Activated gamma-delta T cell (primary cell): Measurements from ENCODE around the gene LRPAP1.

Experiments
- DNase-seq: peaks from one replicate; lab custom pipeline; 2025; lab: John Stamatoyannopoulos, UW

LRPAP1 gene

DNA sequence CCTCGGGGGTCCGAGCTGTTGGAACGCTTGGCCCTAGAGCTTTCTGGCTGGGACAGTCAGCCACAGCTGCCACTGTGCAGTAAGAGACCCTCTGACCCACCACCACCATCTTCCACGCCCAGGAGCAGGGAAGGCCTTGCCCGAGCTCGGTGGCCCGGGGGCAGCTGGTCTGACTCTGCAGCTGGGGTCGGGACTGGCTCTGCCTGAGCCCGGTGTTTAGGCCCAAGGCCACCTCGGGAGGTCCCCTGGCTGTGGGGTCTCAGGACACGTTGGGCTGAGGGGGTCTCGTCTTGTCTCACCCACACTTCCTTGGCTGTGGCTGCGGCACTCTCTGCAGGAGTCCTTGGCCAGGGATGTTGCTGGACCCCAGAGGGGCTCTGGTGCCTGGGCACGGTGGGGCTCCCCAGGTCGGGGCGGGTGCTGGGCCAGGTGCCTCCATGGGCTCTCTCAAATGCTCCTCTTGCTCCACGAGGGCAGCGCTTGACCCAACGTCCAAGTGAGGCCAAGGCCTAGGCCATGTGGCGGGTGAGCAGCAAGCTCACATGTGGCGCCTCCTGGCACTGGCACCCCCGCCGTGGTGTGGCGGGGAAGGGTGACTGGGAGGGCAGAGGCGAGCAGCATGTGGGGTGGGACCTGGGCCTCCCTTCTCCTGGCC, 46.2 kb downstream of the LRPAP1 start:
- no peak for DNase-seq

DNA sequence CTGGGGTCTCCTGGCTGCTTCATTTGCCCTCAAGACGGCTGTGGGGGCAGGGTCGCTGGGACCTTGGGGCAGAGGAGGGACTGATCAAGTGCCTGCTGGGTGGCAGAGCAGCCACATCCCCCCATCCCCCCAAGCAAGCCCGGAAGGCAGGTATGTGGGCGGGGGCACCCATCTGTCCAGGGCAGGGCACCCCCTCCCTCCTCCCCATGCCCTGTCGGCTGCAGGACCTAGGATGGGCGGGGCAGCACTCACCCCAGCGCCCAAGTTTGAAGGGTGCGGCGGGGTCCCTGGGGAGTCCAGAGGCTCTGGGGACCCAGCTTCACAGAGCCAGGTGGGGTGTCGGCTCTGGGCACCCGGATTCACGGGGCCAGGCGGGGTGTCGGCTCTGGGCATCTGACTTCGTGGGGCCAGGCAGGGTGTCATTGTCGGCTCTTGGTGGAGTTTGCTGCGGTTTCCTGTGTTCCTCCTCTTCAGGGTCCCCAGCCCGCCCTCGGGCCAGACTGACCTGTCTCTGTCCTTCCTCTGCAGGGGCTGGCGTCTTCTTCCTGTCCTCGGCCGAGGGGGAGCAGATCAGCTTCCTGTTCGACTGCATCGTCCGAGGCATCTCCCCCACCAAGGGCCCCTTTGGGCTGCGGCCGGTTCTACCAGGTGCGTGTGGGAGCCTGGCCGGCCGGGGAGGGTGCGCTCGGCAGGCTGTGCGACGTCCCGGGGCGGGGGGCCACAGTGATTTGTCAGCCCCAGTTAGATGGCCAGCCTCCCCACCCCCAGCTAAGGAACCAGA, 47.0 kb downstream of the LRPAP1 start:
- DNase-seq, result no peak

DNA sequence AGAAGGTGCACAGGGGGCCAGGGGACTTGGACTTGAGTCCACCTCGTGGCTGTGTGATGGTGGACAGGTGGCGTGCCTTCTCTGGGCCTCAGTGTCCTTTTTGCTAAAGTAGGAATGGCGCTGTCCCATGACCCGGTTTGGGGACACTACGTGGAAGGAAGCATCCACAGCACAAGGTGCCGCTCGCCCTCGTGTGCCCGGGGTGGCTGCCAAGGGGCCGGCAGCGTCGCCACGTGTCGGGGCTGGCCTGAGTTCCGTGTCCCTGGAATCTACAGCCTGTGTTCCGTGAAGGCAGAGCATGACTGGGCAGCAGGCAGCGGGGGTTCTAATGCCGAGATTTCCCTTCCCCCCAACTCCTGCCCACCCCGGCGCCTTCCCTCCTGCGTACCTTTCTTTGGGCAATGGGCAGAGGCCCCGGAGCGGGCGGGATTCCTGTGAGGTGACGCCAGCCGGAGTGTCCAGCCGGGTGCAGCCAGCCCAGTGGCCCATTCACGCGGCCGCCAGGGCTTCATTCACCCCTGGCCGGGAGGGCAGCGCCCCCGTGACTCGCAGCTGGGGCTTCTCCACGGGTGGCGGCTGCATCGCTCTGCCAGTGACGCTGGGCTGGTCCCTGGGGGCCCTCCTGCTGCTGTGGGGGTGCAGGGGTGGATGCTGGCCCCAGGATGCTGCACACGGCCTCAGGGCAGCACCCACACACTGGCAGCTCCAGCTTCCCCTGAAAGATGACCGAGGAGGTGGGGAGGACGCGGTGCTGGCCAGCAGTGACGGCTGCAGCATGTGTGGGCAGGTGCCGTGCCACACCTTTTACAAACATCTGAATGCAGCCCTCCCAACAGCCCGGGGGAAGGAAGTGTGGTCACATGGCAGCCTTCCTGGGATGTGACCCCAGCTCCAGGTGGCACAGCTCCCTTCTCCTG, 47.9 kb downstream of the LRPAP1 start:
- no peak for DNase-seq

DNA sequence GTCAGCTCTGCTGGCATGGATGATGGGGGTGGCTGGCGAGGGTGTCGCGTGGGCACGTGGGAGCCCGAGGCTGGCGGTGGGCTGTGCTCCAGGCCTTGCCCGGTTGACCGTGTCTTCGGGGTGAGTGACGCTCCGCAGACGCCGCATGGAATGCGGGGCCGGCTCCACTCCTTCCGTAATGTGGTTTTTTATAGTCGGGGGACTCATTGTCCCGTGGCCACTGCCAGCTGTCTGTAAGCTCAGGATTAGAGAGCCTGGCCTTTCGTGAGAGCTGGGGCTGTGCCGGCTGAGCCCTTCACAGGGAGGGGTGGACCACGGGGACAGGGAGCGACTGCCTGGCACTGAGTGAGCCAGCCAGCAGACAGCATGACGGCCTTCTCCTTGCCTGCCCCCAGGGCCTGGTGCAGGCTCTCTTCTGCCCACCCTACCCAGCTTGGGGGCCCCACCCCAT, 48.7 kb downstream of the LRPAP1 start:
- no peak for DNase-seq

DNA sequence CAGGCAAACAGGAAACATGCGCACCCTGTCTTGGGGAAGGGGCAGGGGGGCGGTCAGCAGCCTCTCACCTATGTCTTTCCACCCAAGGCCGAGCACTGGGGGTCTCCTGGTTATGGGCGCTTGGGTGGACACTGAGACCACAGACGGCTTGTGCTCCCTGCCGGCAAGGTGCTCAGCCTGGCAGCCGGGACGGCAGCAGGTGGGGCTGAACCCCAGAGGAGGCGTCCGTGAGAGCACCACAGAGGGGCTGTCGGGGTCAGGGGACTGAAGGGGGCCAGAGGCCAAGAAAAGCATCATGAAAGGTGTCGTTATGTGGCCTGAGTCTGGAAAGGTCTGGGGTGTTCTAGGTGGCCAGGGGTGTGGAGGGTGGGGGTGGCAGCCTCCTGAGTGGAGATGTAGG, 49.5 kb downstream of the LRPAP1 start:
- no peak for DNase-seq

DNA sequence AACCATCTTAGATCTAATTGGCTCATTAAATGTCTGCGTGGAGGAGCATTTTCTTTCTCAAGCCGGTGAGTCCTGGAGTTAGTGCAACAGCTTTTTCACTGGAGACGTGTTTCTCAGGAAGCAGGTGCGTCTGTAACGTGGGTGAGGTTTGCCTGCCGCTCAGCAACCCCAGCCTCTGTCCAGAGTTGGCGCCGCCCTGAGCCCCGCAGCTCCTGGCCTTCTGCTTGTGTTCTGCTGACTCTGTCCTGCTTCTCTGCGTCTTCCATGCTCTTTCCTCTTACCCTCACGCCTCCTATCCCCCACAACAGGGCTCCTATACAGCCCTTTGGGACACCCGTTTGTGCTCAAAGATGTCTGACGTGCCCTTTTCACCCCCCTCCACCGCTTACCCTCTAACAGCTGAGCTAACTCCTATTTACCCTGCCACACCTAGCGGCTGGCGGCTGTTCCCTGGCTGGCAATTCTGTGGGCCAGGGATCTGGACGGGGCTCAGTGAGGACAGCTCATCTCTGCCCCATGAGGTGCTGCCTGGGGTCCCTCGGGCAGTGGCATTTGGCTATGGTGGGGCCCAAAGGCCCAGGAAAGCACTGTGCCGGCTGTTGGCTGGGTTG, 50.3 kb downstream of the LRPAP1 start:
- no peak for DNase-seq

DNA sequence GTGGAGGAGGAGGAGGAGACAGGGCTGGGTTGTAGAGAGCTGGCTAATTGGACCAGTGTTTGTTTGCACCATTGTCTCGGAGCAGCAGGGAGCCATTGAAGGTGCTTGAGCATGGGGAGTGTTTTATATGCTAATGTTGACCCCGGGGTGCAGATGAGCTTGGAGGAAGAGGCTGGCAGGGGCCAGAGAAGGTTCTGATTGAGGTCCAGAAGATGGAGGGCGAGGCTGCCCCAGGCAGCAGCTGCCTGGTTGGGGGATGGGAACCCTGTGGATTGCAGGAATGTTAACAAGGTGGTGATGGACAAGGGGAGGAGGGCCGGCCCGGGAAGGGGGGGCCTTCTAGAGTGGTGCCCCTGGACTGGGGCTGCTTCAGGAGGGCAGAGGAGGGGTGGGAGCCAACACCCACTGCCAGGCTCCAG, 51.1 kb downstream of the LRPAP1 start:
- DNase-seq, result no peak

DNA sequence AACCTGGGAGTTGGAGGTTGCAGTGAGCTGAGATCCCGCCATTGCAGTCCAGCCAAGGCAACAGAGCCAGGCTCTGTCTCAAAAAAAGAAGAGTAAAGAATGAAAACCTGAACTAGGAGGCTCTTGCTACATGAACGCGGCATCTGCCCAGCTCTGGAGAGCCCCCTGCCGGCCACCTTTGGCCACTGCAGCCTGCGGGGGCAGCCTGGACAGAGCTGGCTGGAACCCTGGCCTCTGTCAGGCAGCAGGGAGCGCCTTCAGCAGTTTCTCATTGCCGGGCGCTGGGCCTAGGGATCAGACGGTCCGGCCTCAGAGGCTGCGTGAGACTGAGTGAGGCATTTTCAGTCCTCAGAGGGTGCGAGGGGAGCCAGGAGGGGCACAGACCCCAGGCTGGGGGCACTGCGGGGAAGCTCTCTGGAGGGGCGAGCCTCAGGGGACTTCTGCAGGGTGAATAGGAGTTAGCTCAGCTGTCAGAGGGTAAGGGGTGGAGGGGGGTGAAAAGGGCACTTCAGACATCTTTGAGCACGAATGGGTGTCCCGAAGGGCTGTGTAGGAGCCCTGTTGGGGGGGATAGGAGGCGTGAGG, 51.6 kb downstream of the LRPAP1 start:
- peak; percentile 44 for DNase-seq

DNA sequence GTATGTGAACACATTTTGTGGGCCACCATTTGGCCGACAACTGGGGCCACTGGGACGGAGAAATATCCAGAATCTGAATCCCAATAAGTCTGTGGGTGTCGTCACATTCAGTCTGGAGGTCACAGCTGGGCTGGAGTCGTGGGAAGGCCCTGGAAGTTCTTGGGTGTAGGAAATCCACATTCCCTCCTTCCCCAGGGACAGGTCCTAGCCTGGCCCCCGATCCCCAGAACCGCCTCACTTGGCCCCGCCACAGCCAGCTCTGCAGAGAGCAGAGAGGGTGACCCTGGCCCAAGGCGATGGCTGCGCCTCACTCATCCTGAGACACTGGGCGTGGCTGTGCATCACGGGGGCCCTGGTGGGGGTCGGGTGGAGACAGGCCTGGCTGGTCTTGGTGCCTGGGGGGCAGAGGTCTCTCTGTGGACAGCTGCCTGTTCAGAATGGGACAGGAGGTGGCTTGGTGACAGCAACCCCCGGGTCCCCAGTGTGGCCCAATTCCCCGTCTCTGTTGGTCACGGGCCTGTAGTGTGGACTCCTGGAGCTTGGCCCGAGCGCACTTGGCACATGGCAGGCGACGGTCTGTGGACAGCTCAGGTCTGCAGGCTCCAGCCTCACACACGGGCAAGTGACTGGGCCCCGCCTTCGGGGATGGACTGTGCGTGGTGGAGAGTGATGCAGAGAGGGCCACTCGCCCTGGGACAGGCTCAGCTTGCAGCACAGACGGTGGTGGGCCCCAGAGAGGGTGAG, 52.7 kb downstream of the LRPAP1 start:
- no peak for DNase-seq

DNA sequence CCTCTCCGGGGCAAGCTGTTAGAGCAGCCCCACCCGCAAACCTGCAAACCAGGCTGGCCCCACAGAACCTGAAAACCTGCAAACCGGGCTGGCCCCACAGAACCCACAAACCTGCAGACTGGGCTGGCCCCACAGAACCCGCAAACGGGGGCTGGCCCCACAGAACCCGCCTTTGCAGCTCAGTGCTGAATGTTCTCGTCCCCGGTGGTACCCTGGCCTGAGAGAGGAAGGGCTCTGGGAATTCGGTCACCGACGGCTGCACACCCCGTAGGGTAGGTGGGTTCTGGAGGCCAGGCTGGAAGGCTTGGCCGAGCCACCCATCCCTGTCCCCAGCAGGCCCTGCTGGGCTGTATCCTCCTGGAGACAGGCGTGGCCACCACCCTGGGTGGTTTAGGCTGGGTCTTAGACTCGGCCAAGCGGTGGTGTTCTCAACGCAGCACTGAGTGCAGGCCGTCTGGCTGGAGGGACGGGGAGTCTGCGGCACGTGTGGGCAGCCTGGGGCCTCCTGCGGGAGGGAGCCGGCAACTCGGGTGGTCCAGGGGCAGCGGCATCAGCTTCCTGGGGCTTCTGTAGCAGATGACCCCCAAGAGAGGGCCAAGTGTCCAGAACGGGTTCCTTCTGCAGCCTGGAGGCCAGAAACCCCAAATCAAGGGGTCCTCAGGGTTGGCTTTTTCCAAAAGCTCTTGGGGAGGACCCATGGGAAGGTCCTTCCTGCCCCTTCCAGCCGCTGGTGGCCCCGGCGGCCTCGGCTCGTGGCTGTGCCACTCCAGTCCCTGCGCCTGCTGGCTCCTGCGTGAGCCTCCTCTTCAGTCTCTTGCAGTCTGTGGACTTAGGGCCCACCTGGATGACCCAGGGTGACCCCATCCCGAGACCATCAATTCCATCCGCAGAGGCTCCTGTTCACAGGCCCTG, 53.5 kb downstream of the LRPAP1 start:
- DNase-seq, result no peak

DNA sequence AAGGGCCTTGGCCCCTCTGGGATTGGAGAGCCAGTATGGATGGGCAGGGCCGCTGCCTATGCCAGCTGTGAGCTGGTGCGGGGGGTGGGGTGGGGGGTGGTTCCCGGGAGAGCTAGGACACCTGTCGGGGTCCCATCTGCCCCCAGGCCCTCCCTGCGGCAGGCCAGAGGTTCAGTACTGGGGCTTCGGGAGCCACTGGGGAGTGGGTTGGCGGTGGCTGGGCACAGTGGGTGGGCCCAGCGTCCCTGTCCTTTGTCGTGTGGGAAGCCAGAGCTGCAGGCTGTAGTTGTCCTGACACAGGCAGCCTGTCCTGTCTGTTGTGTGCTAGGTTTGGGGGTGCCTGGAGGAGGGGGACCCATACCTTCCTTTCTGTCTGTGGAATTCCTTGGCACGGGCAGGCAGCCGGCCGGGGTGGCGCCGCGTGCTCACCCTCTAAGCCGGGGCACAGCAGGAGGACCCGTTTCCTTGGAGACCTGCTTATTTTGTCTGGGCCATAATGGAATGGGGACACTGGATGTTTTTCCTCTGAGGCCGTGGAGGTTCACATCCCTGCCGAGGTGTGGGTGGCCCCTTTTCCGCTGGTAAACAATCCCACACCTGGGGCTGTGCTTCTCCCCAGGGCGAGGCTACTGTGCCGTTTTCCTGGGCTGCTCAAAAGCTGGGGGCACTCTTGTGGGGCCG, 54.3 kb downstream of the LRPAP1 start:
- no peak for DNase-seq

DNA sequence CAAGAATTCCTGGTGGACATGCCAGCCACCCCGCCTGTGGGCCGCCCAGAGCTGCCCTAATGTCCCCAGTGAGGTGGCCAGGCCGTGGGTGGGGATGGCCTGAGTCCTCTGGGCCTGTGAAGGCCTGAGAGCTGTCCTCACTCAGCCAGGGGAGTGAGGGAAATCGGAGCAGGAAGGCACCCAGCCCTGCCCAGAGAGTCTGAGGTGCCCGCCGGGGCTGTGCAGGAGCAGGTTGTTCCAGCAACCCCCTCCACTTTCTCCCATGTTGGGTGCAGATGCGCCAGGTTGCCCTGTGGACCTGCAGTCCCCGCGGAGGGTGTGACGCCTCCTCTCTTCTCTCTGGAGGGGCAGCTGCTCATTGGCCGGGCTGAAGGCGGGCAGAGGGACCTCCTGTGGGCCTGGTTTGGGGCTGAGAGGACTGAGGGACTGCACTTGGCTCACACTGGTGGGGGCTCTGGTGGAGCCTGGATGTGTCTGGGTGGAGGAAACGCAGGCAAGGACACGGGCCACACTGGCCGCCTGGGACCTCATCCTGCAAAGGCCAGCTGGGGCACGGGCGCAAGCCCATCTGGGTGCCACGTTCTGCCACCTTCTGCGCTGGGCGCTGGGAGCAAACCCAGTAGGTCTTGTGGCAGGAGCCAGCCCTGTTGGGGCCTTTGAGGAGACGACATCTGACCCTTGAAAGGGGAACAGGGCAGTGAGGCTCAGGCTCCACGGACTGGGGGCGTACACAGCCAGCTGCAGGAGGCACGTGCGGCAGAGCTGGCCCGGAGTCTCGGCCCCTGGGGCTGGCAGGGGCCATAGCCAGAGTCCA, 55.1 kb downstream of the LRPAP1 start:
- no peak for DNase-seq

DNA sequence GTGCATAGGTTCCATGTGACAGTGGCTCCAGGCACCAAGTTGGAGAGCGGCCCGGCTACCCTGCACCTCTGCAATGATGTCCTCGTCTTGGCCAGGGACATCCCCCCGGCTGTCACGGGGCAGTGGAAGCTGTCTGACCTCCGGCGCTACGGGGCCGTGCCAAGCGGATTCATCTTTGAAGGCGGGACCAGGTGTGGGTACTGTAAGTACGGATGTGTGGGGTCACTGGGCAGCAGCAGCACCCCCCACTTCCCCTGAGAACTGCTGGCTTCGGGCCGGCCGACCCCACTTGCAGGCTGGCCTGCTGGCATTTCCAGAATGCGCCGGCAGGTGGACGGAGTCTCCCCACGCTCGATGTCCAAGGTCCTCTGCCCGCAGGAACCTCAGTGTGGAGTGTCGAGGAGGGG, 55.9 kb downstream of the LRPAP1 start:
- no peak for DNase-seq

DNA sequence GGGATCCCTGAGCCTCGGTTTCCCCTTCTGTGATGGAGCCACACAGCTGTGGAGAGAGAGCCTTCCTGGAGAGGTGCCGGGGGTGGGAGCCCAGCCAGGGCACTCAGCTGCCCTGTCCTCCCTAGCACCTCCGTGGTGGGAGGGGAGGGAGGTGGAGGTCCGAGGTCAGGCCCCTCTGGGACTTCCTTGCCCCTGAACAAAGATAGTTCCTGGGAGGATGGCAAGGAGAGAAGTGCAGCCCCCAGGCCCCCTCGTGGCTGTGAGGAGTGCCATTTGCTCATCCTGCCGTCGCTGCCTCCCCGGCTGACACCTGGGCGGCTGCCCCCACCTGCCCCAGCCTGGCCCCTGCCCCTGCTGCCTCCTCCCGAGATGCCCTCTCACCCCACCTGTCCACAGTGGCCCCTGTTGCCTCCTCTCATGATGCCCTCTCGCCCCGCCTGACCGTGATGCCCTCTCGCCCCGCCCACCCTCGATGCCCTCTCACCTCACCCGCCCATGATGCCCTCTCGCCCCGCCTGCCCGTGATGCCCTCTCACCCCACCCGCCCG, 56.4 kb downstream of the LRPAP1 start:
- DNase-seq, result no peak

DNA sequence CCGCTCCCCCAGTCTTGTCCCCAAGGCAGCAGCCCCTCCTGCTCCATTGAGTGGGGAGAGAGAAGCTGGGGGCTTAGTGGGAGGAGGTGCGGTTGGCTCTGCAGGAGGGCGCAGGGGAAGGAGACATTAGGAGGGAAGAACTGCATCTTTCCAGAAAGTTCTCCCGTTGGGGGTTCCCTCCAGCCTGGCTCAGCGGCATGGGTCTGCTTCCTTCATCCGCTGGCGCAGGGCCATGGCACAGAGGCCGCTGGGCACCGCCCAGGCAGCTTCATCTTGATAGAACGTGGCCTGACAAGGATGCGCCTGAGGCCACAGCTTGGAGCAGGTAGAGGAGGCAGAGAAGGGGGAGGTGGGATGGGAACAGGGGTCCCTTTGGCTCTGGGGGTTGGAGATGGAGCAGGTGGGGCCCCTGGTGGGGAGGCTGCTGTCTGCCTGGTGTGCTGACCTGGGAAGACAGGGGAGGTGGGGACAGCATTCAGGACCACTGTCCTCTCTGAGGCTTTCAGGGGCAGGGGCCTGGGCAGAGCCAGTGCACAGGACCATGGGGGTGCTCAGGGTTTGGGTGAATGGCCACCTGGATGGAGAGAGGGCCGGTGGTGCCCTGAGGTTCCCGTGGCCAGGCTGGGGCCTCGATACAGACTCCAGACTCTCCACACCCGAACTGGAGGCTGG, 57.0 kb downstream of the LRPAP1 start:
- no peak for DNase-seq

DNA sequence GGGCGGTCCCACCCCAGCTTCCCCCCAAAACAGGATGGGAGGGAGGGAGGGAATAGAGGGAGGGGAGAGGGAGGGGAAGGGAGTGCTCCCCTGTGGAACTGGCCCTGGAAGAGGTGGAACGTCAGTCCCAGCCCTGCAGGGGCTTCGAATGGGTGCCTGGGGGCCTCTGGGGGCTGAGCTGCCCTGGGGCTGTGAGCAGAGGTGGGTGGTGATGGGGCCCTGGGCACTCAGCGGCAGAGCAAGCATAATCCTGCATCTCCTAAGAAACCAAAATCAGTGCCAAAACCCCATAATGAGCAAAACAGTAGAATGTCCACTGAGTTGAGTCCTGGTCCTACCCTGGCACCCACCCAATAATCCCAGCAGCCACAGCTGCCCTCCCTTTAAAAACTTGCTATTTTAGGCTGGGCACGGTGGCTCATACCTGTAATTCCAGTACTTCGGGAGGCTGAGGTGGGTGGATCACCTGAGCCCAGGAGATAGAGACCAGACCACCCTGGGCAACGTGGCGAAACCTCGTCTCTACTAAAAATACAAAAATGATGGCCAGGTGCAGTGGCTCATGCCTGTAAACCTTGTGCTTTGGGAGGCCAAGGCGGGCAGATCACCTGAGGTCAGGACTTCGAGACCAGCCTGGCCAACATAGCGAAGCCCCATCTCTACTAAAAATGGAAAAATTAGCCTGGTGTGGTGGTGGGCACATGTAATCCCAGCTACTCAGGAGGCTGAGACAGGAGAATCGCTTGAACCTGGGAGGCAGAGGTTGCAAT, 58.0 kb downstream of the LRPAP1 start:
- DNase-seq, result no peak
